ENCODE data around the gene CRY2. TPM values are rescaled to one million over a fixed set of nuclear protein-coding genes. Genes with fewer than 3 reads are reported as not detected.
A peak's percentile ranks its signal among the peaks of the same experiment; 100 is the strongest.

CRY2 gene
- total RNA-seq, 2 experiments from 2014 or later: 18.4 to 22.7 TPM

- H3K27me3 Mint-ChIP-seq: no peaks in the 10 kb centered on the region
- ChIA-PET POLR2A (no interaction called here), CTCF (interaction anchor here (1.4 kb wide), 1 partner anchor 51 kb away, joined by 3 read pairs; no protein-coding TSS in a partner anchor)
- peaks cover 24% of the 10 kb centered on the region for H3K4me1 Mint-ChIP-seq
- peaks cover 32% of the 10 kb centered on the region for H3K36me3 Mint-ChIP-seq (ENCODE audit: low read depth)
- no peak overlapping the region for H3K27ac Mint-ChIP-seq
- no peak for DNase-seq
- H3K4me3 Mint-ChIP-seq: no peak overlapping the region
- H3K9me3 Mint-ChIP-seq: no peaks in the 10 kb centered on the region
Measured at GRCh38 chr11:45913942-45914635, 66.8 kb downstream of the CRY2 start.

- CTCF ChIA-PET: no interaction called here
- POLR2A ChIA-PET: interaction anchor here (0.8 to 6.1 kb wide), 2 partner anchors 14 to 25 kb away, joined by 3 to 78 read pairs; no protein-coding TSS in a partner anchor
- peaks cover 32% of the 10 kb centered on the region for H3K36me3 Mint-ChIP-seq (ENCODE audit: low read depth)
- peak overlapping the region; percentile 17 for H3K4me3 Mint-ChIP-seq
- peaks cover 37% of the 10 kb centered on the region for H3K4me1 Mint-ChIP-seq
- peak overlapping the region; percentile 31 for H3K27ac Mint-ChIP-seq
- H3K27me3 Mint-ChIP-seq: no peaks in the 10 kb centered on the region
- H3K9me3 Mint-ChIP-seq: no peaks in the 10 kb centered on the region
- no peak for DNase-seq
Measured at GRCh38 chr11:45915446-45915845, 68.2 kb downstream of the CRY2 start.

- no peaks in the 10 kb centered on the region for H3K9me3 Mint-ChIP-seq
- H3K27ac Mint-ChIP-seq: peak overlapping the region; percentile 97
- peak; percentile 41 for DNase-seq
- peaks cover 24% of the 10 kb centered on the region for H3K36me3 Mint-ChIP-seq (ENCODE audit: low read depth)
- ChIA-PET POLR2A (interaction anchor here (0.7 to 6.1 kb wide), 15 partner anchors 8 to 146 kb away, joined by 3 to 78 read pairs (median 6); partner anchors contain the start of genes CRY2 and SLC35C1), CTCF (interaction anchor here (0.9 to 1.9 kb wide), 9 partner anchors 13 to 436 kb away, joined by 3 to 12 read pairs (median 4); partner anchors contain the start of gene CRY2)
- H3K4me3 Mint-ChIP-seq: peak overlapping the region; percentile 97
- H3K27me3 Mint-ChIP-seq: peaks cover 6% of the 10 kb centered on the region
- H3K4me1 Mint-ChIP-seq: peaks cover 41% of the 10 kb centered on the region
Measured at GRCh38 chr11:45917286-45917622, 70.0 kb downstream of the CRY2 start.

GRCh38 chr11:45917623-45918330 is 70.5 kb downstream of the CRY2 start, which contains the start of gene PEX16:
PEX16 (minus strand) TSS chr11:45917877; CDS start chr11:45917811, 66 bp downstream.
- H3K36me3 Mint-ChIP-seq (ENCODE audit: low read depth): peaks cover 24% of the 10 kb centered on the region
- CTCF ChIA-PET: interaction anchor here (0.9 to 1.9 kb wide), 12 partner anchors 12 to 436 kb away, joined by 3 to 12 read pairs (median 6); partner anchors contain the start of gene CRY2
- DNase-seq: peak; percentile 97

GRCh38 chr11:45918331-45918941 is 71.2 kb downstream of the CRY2 start:
- H3K9me3 Mint-ChIP-seq: no peaks in the 10 kb centered on the region
- CTCF ChIA-PET: interaction anchor here (0.9 to 1.9 kb wide), 11 partner anchors 12 to 320 kb away, joined by 3 to 12 read pairs (median 8); partner anchors contain the start of gene CRY2
- H3K4me1 Mint-ChIP-seq: peaks cover 44% of the 10 kb centered on the region
- peaks cover 22% of the 10 kb centered on the region for H3K36me3 Mint-ChIP-seq (ENCODE audit: low read depth)
- H3K27me3 Mint-ChIP-seq: peaks cover 9% of the 10 kb centered on the region
- peak overlapping the region; percentile 97 for H3K27ac Mint-ChIP-seq
- peak; percentile 78 for DNase-seq
- POLR2A ChIA-PET: interaction anchor here (0.9 to 6.1 kb wide), 14 partner anchors 10 to 325 kb away, joined by 3 to 78 read pairs (median 8); partner anchors contain the start of genes CRY2 and SLC35C1
- H3K4me3 Mint-ChIP-seq: peak overlapping the region; percentile 97

More at GRCh38 chr11:45917623-45918330, 70.5 kb downstream of the CRY2 start, which contains the start of gene PEX16:
- Mint-ChIP-seq H3K9me3 (no peaks in the 10 kb centered on the region), H3K27me3 (peaks cover 6% of the 10 kb centered on the region), H3K4me3 (peak within 1 kb of the TSS; percentile 97), H3K27ac (peak within 1 kb of the TSS; percentile 97), H3K4me1 (peaks cover 41% of the 10 kb centered on the region)
- POLR2A ChIA-PET: interaction anchor here (0.7 to 6.1 kb wide), 18 partner anchors 8 to 326 kb away, joined by 3 to 78 read pairs (median 5); partner anchors contain the start of genes CRY2 and SLC35C1

- ChIA-PET CTCF (interaction anchor here (1.6 to 1.9 kb wide), 5 partner anchors 11 to 87 kb away, joined by 10 to 12 read pairs (median 11); no protein-coding TSS in a partner anchor), POLR2A (interaction anchor here (1.0 to 6.1 kb wide), 6 partner anchors 10 to 324 kb away, joined by 3 to 78 read pairs (median 13); partner anchors contain the start of genes CRY2 and SLC35C1)
- H3K9me3 Mint-ChIP-seq: no peaks in the 10 kb centered on the region
- H3K36me3 Mint-ChIP-seq (ENCODE audit: low read depth): peaks cover 17% of the 10 kb centered on the region
- no peak for DNase-seq
- H3K4me3 Mint-ChIP-seq: peak overlapping the region; percentile 97
- H3K27me3 Mint-ChIP-seq: peaks cover 13% of the 10 kb centered on the region
- H3K27ac Mint-ChIP-seq: peak overlapping the region; percentile 97
- H3K4me1 Mint-ChIP-seq: peaks cover 45% of the 10 kb centered on the region
Measured at GRCh38 chr11:45918962-45919675, 71.8 kb downstream of the CRY2 start.

GRCh38 chr11:45919806-45920530 is 72.7 kb downstream of the CRY2 start:
- Mint-ChIP-seq H3K4me3 (peak overlapping the region; percentile 97), H3K36me3 (ENCODE audit: low read depth) (peaks cover 17% of the 10 kb centered on the region), H3K4me1 (peaks cover 48% of the 10 kb centered on the region), H3K9me3 (no peaks in the 10 kb centered on the region), H3K27me3 (peaks cover 22% of the 10 kb centered on the region), H3K27ac (peak overlapping the region; percentile 56)
- no peak for DNase-seq
- ChIA-PET CTCF (interaction anchor here (1.1 to 1.9 kb wide), 2 partner anchors 45 kb away, joined by 5 to 10 read pairs; no protein-coding TSS in a partner anchor), POLR2A (interaction anchor here (6.1 kb wide), 1 partner anchor 9 kb away, joined by 78 read pairs; no protein-coding TSS in a partner anchor)

- POLR2A ChIA-PET: interaction anchor here (0.7 to 6.1 kb wide), 2 partner anchors 9 kb away, joined by 5 to 78 read pairs; no protein-coding TSS in a partner anchor
- Mint-ChIP-seq H3K4me1 (peaks cover 42% of the 10 kb centered on the region), H3K27ac (no peak overlapping the region), H3K36me3 (ENCODE audit: low read depth) (peaks cover 11% of the 10 kb centered on the region), H3K9me3 (no peaks in the 10 kb centered on the region), H3K27me3 (peaks cover 24% of the 10 kb centered on the region), H3K4me3 (peak overlapping the region; percentile 46)
- CTCF ChIA-PET: interaction anchor here (0.8 to 1.1 kb wide), 2 partner anchors 44 to 149 kb away, joined by 3 to 5 read pairs; no protein-coding TSS in a partner anchor
- DNase-seq: no peak
Measured at GRCh38 chr11:45920531-45921477, 73.5 kb downstream of the CRY2 start.

GRCh38 chr11:45921561-45922424 is 74.5 kb downstream of the CRY2 start:
- H3K4me1 Mint-ChIP-seq: peaks cover 33% of the 10 kb centered on the region
- H3K27ac Mint-ChIP-seq: no peak overlapping the region
- peaks cover 24% of the 10 kb centered on the region for H3K27me3 Mint-ChIP-seq
- peak overlapping the region; percentile 46 for H3K4me3 Mint-ChIP-seq
- H3K36me3 Mint-ChIP-seq (ENCODE audit: low read depth): peaks cover 5% of the 10 kb centered on the region
- H3K9me3 Mint-ChIP-seq: no peaks in the 10 kb centered on the region
- POLR2A ChIA-PET: no interaction called here
- DNase-seq: no peak
- CTCF ChIA-PET: no interaction called here
